ENCODE results near the gene SCAPER.

DNA sequence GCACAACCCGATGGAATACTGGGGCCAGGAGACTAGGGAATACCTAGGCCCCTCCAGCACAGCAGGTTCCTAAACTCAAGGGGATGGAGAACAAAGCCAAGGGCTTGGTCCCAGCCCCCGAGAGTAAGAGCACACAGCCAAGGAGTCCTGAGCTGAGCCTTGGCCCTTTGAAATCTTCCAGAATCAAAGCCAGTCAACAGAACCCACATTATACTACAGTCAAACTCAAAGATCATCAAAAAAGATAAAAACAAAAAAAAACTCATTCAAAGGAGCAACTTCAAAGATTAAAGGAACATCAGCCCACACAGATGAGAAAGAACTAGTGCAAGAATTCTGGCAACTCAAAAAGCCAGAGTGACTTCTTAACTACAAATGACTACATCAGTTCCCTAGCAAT is 351.6 kb downstream of the SCAPER start:
- no peak for TF ChIP-seq ATF3 (IDR thresholded peaks at IDR 0.05)
- TF ChIP-seq CTCF (IDR thresholded peaks at IDR 0.05 in 2 of 3, conservative IDR thresholded peaks at IDR 0.05 in 1 of 3; ENCODE audit: borderline replicate concordance in 1 of 3, insufficient read depth in 1 of 3, low read depth in 2 of 3, low read length in 2 of 3) = no peak
- no peak for TF ChIP-seq SP1 (IDR thresholded peaks at IDR 0.05; ENCODE audit: low read depth)
- TF ChIP-seq POLR2AphosphoS5 (IDR thresholded peaks at IDR 0.05; ENCODE audit: low read depth, low read length) = no peak
- no peak for TF ChIP-seq RAD21 (IDR thresholded peaks at IDR 0.05; ENCODE audit: low read depth)
- no peak for TF ChIP-seq EZH2phosphoT487 (IDR thresholded peaks at IDR 0.05; ENCODE audit: borderline replicate concordance)

Measured in HCT116 (cell line).